Endothelial cell (in vitro differentiated cells): ENCODE results near the gene C8G. TPM values are rescaled to one million over a fixed set of nuclear protein-coding genes. Genes with fewer than 3 reads are reported as not detected.

Source experiments
- DNase-seq: peaks from one replicate; pipeline ENCODE4 v3.0.0; 2021; ENCODE audit warnings: low spot score
- H3K27ac Mint-ChIP-seq: one replicate; pipeline ENCODE4 v1.8.0; 2021; ENCODE audit warnings: mixed read lengths, inconsistent platforms; ENCODE audit not compliant: unreplicated experiment
- H3K27me3 Mint-ChIP-seq: one replicate; pipeline ENCODE4 v1.8.0; 2021; ENCODE audit warnings: mild to moderate bottlenecking, moderate library complexity, mixed read lengths, inconsistent platforms; ENCODE audit not compliant: unreplicated experiment
- H3K36me3 Mint-ChIP-seq: one replicate; pipeline ENCODE4 v1.8.0; 2021; ENCODE audit warnings: mild to moderate bottlenecking, low read depth, mixed read lengths, inconsistent platforms; ENCODE audit not compliant: unreplicated experiment
- H3K4me1 Mint-ChIP-seq: one replicate; pipeline ENCODE4 v1.8.0; 2021; ENCODE audit warnings: mild to moderate bottlenecking, mixed read lengths, inconsistent platforms; ENCODE audit not compliant: unreplicated experiment
- H3K4me3 Mint-ChIP-seq: one replicate; pipeline ENCODE4 v1.8.0; 2021; ENCODE audit warnings: mild to moderate bottlenecking, mixed read lengths, inconsistent platforms; ENCODE audit not compliant: unreplicated experiment
- H3K9me3 Mint-ChIP-seq: one replicate; pipeline ENCODE4 v1.8.0; 2021; ENCODE audit warnings: mixed read lengths, inconsistent platforms; ENCODE audit not compliant: unreplicated experiment
- CTCF ChIP-seq: fragments of 200-600 bp; sonication (generic); IDR thresholded peaks from one replicate; pipeline ENCODE4 v1.5.0; 2021; ENCODE audit warnings: antibody characterized with exemption; ENCODE audit not compliant: unreplicated experiment
- total RNA-seq: library from RNA; stranded (reverse); fragmentation: NEBNext Ultra II Directional; extraction: Animal tissue kit (Norgen Biotek cat#: 25700); gene quantifications from one replicate; pipeline ENCODE4 v1.2.1, GENCODE V29; 2021; ENCODE audit not compliant: unreplicated experiment

Gene C8G
- total RNA-seq, 1 donor from 2014 or later: 1.1 TPM

DNA sequence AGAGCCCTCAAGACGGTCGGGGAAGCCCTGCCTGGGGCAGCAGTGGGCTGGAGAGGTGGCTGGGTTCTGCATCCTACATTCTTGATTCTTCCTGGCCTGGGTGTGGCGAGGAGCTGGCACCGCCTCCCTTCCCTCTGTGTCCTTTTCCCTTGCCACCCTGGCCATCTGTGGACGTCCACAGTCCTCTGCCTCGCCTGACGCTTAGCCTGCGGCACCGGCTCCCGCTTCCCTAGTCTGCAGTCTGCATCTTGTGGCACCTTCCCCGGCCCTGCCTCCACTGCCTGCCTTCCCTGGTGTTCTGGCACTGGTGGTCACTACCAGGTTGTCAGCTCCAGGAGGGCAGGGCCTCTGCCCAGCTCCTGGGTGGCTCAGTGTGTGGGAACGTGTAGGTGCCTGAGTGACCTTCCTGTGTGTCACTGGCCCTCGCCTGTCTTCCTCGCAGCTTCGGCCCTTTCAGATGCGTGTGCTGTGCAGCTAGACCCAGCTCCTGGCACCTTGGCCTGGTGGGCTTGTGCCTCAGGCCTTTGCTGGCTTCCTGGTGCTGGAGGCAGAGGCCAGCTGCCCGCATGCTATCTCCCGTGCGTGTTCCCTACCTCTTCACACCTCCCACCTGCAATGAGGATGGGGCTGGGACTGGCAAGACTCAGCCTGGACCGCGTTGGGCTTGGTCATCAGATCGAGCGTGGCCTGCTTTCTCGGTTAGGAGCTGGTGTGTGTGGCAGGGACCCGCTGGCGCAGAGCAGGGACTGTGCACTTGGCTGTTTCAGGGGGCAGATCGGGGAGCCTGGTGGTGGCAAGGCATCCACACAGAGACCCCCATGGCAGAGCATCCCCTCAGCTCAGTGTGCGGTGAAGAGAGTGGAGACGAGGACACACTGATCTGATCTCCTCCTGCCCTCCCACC, 37.8 kb upstream of the C8G start:
- H3K4me3 Mint-ChIP-seq: no peak overlapping the region

DNA sequence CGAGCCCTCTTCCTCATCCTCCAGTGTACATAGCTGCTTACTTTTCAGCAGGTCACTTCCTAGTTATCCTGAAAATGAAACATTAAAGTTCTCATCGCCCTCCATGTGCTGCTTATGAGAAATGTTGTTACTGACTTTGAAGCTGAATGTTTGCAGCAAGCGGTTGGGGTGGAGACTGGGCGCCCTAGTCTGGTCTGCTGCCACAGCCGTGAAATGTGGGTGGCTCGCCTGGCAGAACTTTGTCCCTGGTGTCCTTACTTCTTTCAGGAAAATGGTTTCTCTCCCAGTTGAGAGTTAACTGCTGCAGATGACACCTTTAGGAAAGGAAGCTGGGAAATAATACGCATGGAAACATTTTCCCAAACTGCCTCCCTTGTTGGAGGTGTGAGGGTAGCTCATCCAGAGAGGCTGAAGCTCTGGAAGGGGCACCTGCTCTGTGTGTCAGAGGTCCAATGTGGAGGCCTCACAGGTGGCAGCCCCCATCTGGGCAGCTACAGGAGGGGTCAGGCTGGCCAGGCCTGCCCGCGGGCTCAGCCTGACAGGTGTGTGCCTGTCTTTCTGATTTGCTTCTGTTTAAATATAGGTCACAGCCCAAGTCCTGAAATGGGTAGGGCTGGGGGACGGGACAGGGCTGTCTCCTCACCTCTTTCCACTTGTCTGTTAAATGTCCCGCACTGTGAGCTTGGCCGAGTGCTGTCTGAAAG, 34.7 kb upstream of the C8G start:
- Mint-ChIP-seq H3K4me1 (no peaks in the 10 kb centered on the region), H3K27ac (no peak overlapping the region), H3K9me3 (no peaks in the 10 kb centered on the region), H3K27me3 (peaks cover 6% of the 10 kb centered on the region), H3K4me3 (no peak overlapping the region), H3K36me3 (peaks cover 10% of the 10 kb centered on the region)
- no peak for TF ChIP-seq CTCF
- no peak for DNase-seq

More for the DNA sequence above, 37.8 kb upstream of the C8G start:
- H3K27me3 Mint-ChIP-seq: peaks cover 6% of the 10 kb centered on the region
- no peaks in the 10 kb centered on the region for H3K4me1 Mint-ChIP-seq
- no peak for TF ChIP-seq CTCF
- no peaks in the 10 kb centered on the region for H3K9me3 Mint-ChIP-seq
- no peak overlapping the region for H3K27ac Mint-ChIP-seq
- no peak for DNase-seq
- peaks cover 9% of the 10 kb centered on the region for H3K36me3 Mint-ChIP-seq

DNA sequence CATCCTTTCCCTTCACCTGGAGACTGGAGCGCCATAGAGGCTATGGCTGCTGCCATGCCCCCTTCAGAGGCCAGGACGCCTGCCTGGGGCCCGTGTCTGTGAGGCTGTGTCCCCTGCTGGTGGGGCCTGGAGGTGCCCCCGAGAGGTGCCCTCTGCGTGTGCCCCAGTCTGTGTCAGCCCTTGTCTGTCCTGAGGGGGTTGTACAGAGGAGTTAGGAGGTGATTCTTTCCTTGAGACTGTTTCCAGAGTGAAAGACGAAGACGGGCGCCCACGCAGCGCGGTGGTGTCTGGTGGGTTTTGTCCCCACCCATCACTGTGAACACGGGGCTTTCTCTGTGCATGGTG, 34.2 kb upstream of the C8G start:
- Mint-ChIP-seq H3K4me3 (no peak overlapping the region), H3K27me3 (peaks cover 7% of the 10 kb centered on the region), H3K36me3 (peaks cover 10% of the 10 kb centered on the region), H3K27ac (no peak overlapping the region), H3K9me3 (no peaks in the 10 kb centered on the region), H3K4me1 (no peaks in the 10 kb centered on the region)
- DNase-seq: no peak
- TF ChIP-seq CTCF: no peak

- peaks cover 5% of the 10 kb centered on the region for H3K27me3 Mint-ChIP-seq
- no peaks in the 10 kb centered on the region for H3K9me3 Mint-ChIP-seq
- H3K27ac Mint-ChIP-seq: peak overlapping the region; percentile 18
- peaks cover 10% of the 10 kb centered on the region for H3K36me3 Mint-ChIP-seq
- TF ChIP-seq CTCF: no peak
- H3K4me3 Mint-ChIP-seq: no peak overlapping the region
- no peaks in the 10 kb centered on the region for H3K4me1 Mint-ChIP-seq
- no peak for DNase-seq
Measured at GRCh38 chr9:136913701-136914438, 31.2 kb upstream of the C8G start.
